H1 (cell line): ENCODE measurements around the gene CES3. TPM values are rescaled to one million over a fixed set of nuclear protein-coding genes. Genes with fewer than 3 reads are reported as not detected.
A peak's percentile ranks its signal among the peaks of the same experiment; 100 is the strongest.

Source experiments
- CTCF ChIA-PET: fragments of 300-600 bp; sonication (Branson Sonifier 250); formaldehyde crosslinking; loops from one replicate; lab custom pipeline; 2021; ENCODE audit not compliant: partially characterized antibody; lab: Charles Lee
- POLR2A ChIA-PET: fragments of 300-600 bp; sonication (Branson Sonifier 250); formaldehyde crosslinking; loops from one replicate; lab custom pipeline; 2021; ENCODE audit warnings: inconsistent platforms; ENCODE audit not compliant: partially characterized antibody; lab: Charles Lee
- DNase-seq, 2 experiments: peaks; one replicate each; pipeline versions ENCODE4 v3.0.0 to v3.0.0-alpha.2; 2010 to 2022; ENCODE audit warnings: low spot score in 2 of 2, low read depth in 1 of 2, mixed read lengths in 1 of 2
- FAIRE-seq: peaks from 2 replicates; lab custom pipeline; 2011; peaks lifted over from hg19 to GRCh38; lab: Jason Lieb, UNC
- H2AFZ ChIP-seq: 2 replicates; pipeline ENCODE4 v1.8.1; 2012; ENCODE audit warnings: low read length, inconsistent platforms
- H2AK5ac ChIP-seq: 2 replicates; pipeline ENCODE4 v1.6.1; 2013; ENCODE audit warnings: low read depth, low read length
- H2BK120ac ChIP-seq: replicated peaks from 2 replicates; pipeline ENCODE3; 2013; ENCODE audit warnings: low read depth, low read length, inconsistent platforms
- H2BK12ac ChIP-seq: 2 replicates; pipeline ENCODE4 v1.6.1; 2013; ENCODE audit warnings: low read depth, low read length
- H2BK15ac ChIP-seq: 2 replicates; pipeline ENCODE4 v1.6.1; 2013; ENCODE audit warnings: low read length
- H2BK20ac ChIP-seq: 2 replicates; pipeline ENCODE4 v1.6.1; 2013; ENCODE audit warnings: low read length
- H2BK5ac ChIP-seq: 2 replicates; pipeline ENCODE4 v1.6.1; 2013; ENCODE audit warnings: low read depth, low read length
- H3K14ac ChIP-seq: 2 replicates; pipeline ENCODE4 v1.6.1; 2013; ENCODE audit warnings: inconsistent platforms; ENCODE audit not compliant: insufficient read length
- H3K18ac ChIP-seq: 2 replicates; pipeline ENCODE4 v1.6.1; 2013; ENCODE audit warnings: low read length; ENCODE audit errors: extremely low read depth
- H3K23ac ChIP-seq: 2 replicates; pipeline ENCODE4 v1.6.1; 2013; ENCODE audit warnings: inconsistent platforms; ENCODE audit not compliant: insufficient read length
- H3K23me2 ChIP-seq: 2 replicates; pipeline ENCODE4 v1.6.1; 2013; ENCODE audit warnings: low read depth, low read length
- H3K27ac ChIP-seq: 2 replicates; pipeline ENCODE4 v1.6.1; 2011; ENCODE audit warnings: low read depth, low read length, inconsistent platforms
- H3K27me3 ChIP-seq, 4 experiments: replicated peaks in 1 of 4; 1 replicate in 1 of 4; 2 replicates in 3 of 4; pipeline versions ENCODE4 v1.6.1 to v1.8.1; 2011 to 2013; ENCODE audit warnings: low read length in 3 of 4, mild to moderate bottlenecking in 3 of 4, inconsistent platforms in 2 of 4, mixed read lengths in 2 of 4, moderate library complexity in 1 of 4; ENCODE audit not compliant: control insufficient read depth in 3 of 4, insufficient read depth in 3 of 4; ENCODE audit errors: extremely low read depth in 1 of 4
- H3K36me3 ChIP-seq, 4 experiments: 2 replicates each; pipeline versions ENCODE4 v1.6.1 to v1.8.1; 2011 to 2013; ENCODE audit warnings: mild to moderate bottlenecking in 4 of 4, low read length in 3 of 4, moderate library complexity in 2 of 4, control low read depth in 1 of 4, inconsistent platforms in 1 of 4; ENCODE audit not compliant: insufficient read depth in 4 of 4, control insufficient read depth in 2 of 4
- H3K4ac ChIP-seq: replicated peaks from 2 replicates; pipeline ENCODE3; 2013; ENCODE audit warnings: low read length, low read depth, mixed read lengths, inconsistent platforms; ENCODE audit not compliant: insufficient read length
- H3K4me1 ChIP-seq, 4 experiments: replicated peaks in 1 of 4; 1 replicate in 1 of 4; 2 replicates in 3 of 4; pipeline versions ENCODE4 v1.6.1 to v1.8.1; 2011 to 2013; ENCODE audit warnings: low read length in 3 of 4, inconsistent platforms in 2 of 4, mixed read lengths in 1 of 4; ENCODE audit not compliant: insufficient read depth in 4 of 4, control insufficient read depth in 3 of 4
- H3K4me2 ChIP-seq, 2 experiments: 2 replicates each; pipeline versions ENCODE4 v1.6.1 to v1.8.1; 2011 to 2013; ENCODE audit warnings: low read depth in 2 of 2, low read length in 2 of 2, control low read depth in 1 of 2, inconsistent platforms in 1 of 2, mild to moderate bottlenecking in 1 of 2; ENCODE audit not compliant: insufficient read depth in 1 of 2
- H3K4me3 ChIP-seq, 4 experiments: fragments of 200-600, 300-600 bp in 1 of 4; sonication (generic), shearing (Covaris generic), sonication (Bioruptor Twin) in 1 of 4; 2 replicates each; pipeline versions ENCODE4 v1.5.1 to v1.8.1; 2011 to 2016; ENCODE audit warnings: low read length in 4 of 4, low read depth in 3 of 4, control low read depth in 2 of 4, inconsistent platforms in 2 of 4, mild to moderate bottlenecking in 2 of 4, mixed read lengths in 1 of 4, moderate library complexity in 1 of 4; ENCODE audit not compliant: insufficient read depth in 2 of 4; ENCODE audit errors: extremely low read depth in 1 of 4
- H3K56ac ChIP-seq: replicated peaks from 2 replicates; pipeline ENCODE3; 2013; ENCODE audit warnings: low read depth, mild to moderate bottlenecking, mixed read lengths, low read length, inconsistent platforms; ENCODE audit not compliant: insufficient read length
- H3K79me1 ChIP-seq: 2 replicates; pipeline ENCODE4 v1.6.1; 2013; ENCODE audit warnings: low read depth, low read length, control low read depth
- H3K79me2 ChIP-seq, 2 experiments: 2 replicates each; pipeline versions ENCODE4 v1.6.1 to v1.8.1; 2012 to 2013; ENCODE audit warnings: low read length in 2 of 2, mild to moderate bottlenecking in 2 of 2, inconsistent platforms in 1 of 2; ENCODE audit not compliant: insufficient read depth in 2 of 2, control insufficient read depth in 1 of 2
- H3K9ac ChIP-seq, 4 experiments: replicated peaks in 1 of 4; 1 replicate in 1 of 4; 2 replicates in 3 of 4; pipeline versions ENCODE4 v1.6.1 to v1.8.1; 2011 to 2013; ENCODE audit warnings: low read depth in 3 of 4, low read length in 3 of 4, control low read depth in 2 of 4, mild to moderate bottlenecking in 2 of 4, moderate library complexity in 2 of 4, inconsistent platforms in 1 of 4; ENCODE audit errors: extremely low read depth in 1 of 4
- H3K9me3 ChIP-seq, 2 experiments: 2 replicates each; pipeline versions ENCODE4 v1.6.1 to v1.8.1; 2012 to 2013; ENCODE audit warnings: mild to moderate bottlenecking in 2 of 2, moderate library complexity in 2 of 2, control low read depth in 1 of 2, inconsistent platforms in 1 of 2, low read depth in 1 of 2, low read length in 1 of 2, mixed read lengths in 1 of 2; ENCODE audit not compliant: insufficient read depth in 2 of 2
- H4K20me1 ChIP-seq, 2 experiments: replicated peaks in 1 of 2; 2 replicates each; pipeline versions ENCODE3 to v1.8.1; 2011 to 2013; ENCODE audit warnings: inconsistent platforms in 2 of 2, low read length in 2 of 2, mild to moderate bottlenecking in 1 of 2; ENCODE audit not compliant: insufficient read depth in 2 of 2, control insufficient read depth in 1 of 2
- H4K5ac ChIP-seq: 2 replicates; pipeline ENCODE4 v1.6.1; 2013; ENCODE audit warnings: low read length, low read depth, mixed read lengths, inconsistent platforms; ENCODE audit not compliant: insufficient read length
- H4K8ac ChIP-seq: 2 replicates; pipeline ENCODE4 v1.8.0; 2013; ENCODE audit warnings: mild to moderate bottlenecking, moderate library complexity, low read length, inconsistent platforms; ENCODE audit not compliant: insufficient read depth; ENCODE audit errors: extremely low read depth
- H4K91ac ChIP-seq: replicated peaks from 2 replicates; pipeline ENCODE3; 2013; ENCODE audit warnings: low read length, mixed read lengths, inconsistent platforms; ENCODE audit not compliant: insufficient read length
- ASH2L ChIP-seq: fragments of 200-600, 300-600 bp; sonication (generic); IDR thresholded peaks from one replicate; pipeline ENCODE4 v1.7.1; 2017; ENCODE audit warnings: low read length
- BCL11A ChIP-seq, 2 experiments: IDR thresholded peaks; one replicate each; pipeline ENCODE4 v1.6.1; 2011; ENCODE audit warnings: low read depth in 2 of 2, low read length in 2 of 2, mild to moderate bottlenecking in 2 of 2
- EP300 ChIP-seq, 2 experiments: IDR thresholded peaks; 1 replicate in 1 of 2; 2 replicates in 1 of 2; pipeline ENCODE4 v1.6.1; 2011 to 2012; ENCODE audit warnings: low read depth in 2 of 2, low read length in 2 of 2, mild to moderate bottlenecking in 2 of 2, borderline replicate concordance in 1 of 2, inconsistent platforms in 1 of 2, moderate library complexity in 1 of 2
- EZH2 ChIP-seq: fragments of 200-600 bp; sonication (generic); IDR thresholded peaks from 2 replicates; pipeline ENCODE4 v1.7.1; 2012; ENCODE audit warnings: low read depth, mild to moderate bottlenecking, moderate library complexity, low read length, inconsistent platforms; ENCODE audit not compliant: severe bottlenecking
- GTF2F1 ChIP-seq: IDR thresholded peaks from 2 replicates; pipeline ENCODE4 v1.6.1; 2012; ENCODE audit warnings: low read depth, low read length, improper control_type of control experiment, borderline replicate concordance
- SIRT6 ChIP-seq: IDR thresholded peaks from one replicate; pipeline ENCODE4 v1.7.1; 2012; ENCODE audit warnings: low read length, inconsistent platforms
- WGBS, 2 experiments: shearing (Covaris generic) in 1 of 2; methylation state at CpG; one replicate each; pipeline versions ENCODE4 v1.1.6 to v1.1.7; 2013 to 2015; ENCODE audit warnings: low lambda C conversion rate in 2 of 2, mixed read lengths in 2 of 2, inconsistent platforms in 1 of 2, low coverage in 1 of 2, missing lambda C conversion rate in 1 of 2; ENCODE audit not compliant: insufficient replicate concordance in 2 of 2, insufficient coverage in 1 of 2, insufficient read length in 1 of 2; ENCODE audit errors: extremely low coverage in 1 of 2, missing lambda C conversion rate in 1 of 2; 5-methylcytosine and 5-hydroxymethylcytosine counted together
- polyA plus RNA-seq, 7 experiments: library from polyadenylated mRNA; depleted of rRNA in 3 of 7; stranded (reverse) in 5 of 7; unstranded in 2 of 7; fragments of >200 nt in 5 of 7; fragments of 200-250 nt in 2 of 7; gene quantifications; 1 replicate in 5 of 7; 2 replicates in 1 of 7; 4 replicates in 1 of 7; pipeline versions ENCODE4 v1.2.1 to v1.2.3, GENCODE V29; 2011 to 2013; ENCODE audit warnings: missing spikeins in 2 of 7, mixed read lengths in 2 of 7
- total RNA-seq: library from RNA; stranded (reverse); fragmentation: NEBNext Ultra II Directional; extraction: Animal tissue kit (Norgen Biotek cat#: 25700); gene quantifications from 2 replicates; pipeline ENCODE4 v1.2.1, GENCODE V29; 2021
- TF ChIP-seq, protein P1 (sequence below): IDR thresholded peaks from 2 replicates; pipeline ENCODE4 v1.6.1; 2011; ENCODE audit warnings: low read depth, mild to moderate bottlenecking, low read length; ENCODE audit not compliant: insufficient read depth
- TF ChIP-seq, protein P2 (sequence below): IDR thresholded peaks from 2 replicates; pipeline ENCODE4 v1.6.1; 2011; ENCODE audit warnings: low read length, improper control_type of control experiment
- TF ChIP-seq, protein P3 (sequence below): IDR thresholded peaks from 2 replicates; pipeline ENCODE4 v1.6.1; 2012; ENCODE audit warnings: inconsistent platforms

CES3 gene
- total and polyA plus RNA-seq, 2 of the 8 experiments (the other 6 are each of a cell fraction or from before 2014, with no cell fraction given) = 1.6 to 2.2 TPM

DNA sequence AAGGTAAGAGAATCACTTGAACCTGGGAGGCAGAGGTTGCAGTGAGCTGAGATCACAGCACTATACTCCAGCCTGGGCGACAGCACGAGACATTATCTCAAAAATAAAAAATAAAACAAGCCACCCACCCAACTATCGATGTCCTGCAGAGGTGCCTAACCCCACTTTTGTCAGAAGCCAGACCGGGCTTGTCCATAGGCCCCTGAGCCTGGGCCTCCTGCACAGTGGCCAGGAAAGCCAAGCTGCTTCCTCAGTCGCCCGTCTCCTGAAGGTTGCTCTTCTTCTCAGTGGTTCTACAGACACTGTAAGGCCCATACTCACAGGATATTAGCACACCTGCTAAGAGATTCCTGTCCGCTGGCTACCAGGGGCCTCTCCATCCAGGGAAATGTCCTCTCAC is 14.5 kb upstream of the CES3 start:
- H4K91ac ChIP-seq = no peak overlapping the region
- peaks cover 2% of the 10 kb centered on the region; the same call in 1 of the 2 replicates for H3K23me2 ChIP-seq
- POLR2A ChIA-PET = no interaction called here
- H2AFZ ChIP-seq = no peak overlapping the region
- H3K4me2 ChIP-seq = no peak overlapping the region
- H4K8ac ChIP-seq = no peak overlapping the region
- CTCF ChIA-PET = interaction anchor here (0.7 to 4.7 kb wide), 10 partner anchors 12 to 55 kb away, joined by 3 to 18 read pairs (median 4); partner anchors contain the start of gene CDH16
- DNase-seq (no peak), FAIRE-seq (no peak)
- peaks cover 4 to 14% (median 9%) of the 10 kb centered on the region in 4 experiments; a peak in 6 of 8 replicates for H3K36me3 ChIP-seq
- no peak overlapping the region for H3K27ac ChIP-seq
- no peak overlapping the region for H3K4ac ChIP-seq
- H4K20me1 ChIP-seq = peaks cover 0 to 3% of the 10 kb centered on the region in 2 experiments
- no peaks in the 10 kb centered on the region for H3K79me1 ChIP-seq
- H3K56ac ChIP-seq = no peak overlapping the region
- H3K18ac ChIP-seq = no peak overlapping the region
- H2BK20ac ChIP-seq = no peak overlapping the region
- no peak overlapping the region for H3K9ac ChIP-seq
- no peak overlapping the region for H2BK15ac ChIP-seq
- H3K14ac ChIP-seq = no peak overlapping the region
- no peaks in the 10 kb centered on the region for H3K79me2 ChIP-seq
- 87% methylated on average over 7 of the region's 7 CpGs; no CpG with 5 or more reads in 1 of the 2 experiments for WGBS, 2 experiments
- peak overlapping the region; percentile 53; the same call in 1 of the 2 replicates for H2AK5ac ChIP-seq
- H2BK5ac ChIP-seq = no peak overlapping the region
- H3K27me3 ChIP-seq = peaks cover 10 to 34% (median 32%) of the 10 kb centered on the region in 4 experiments
- no peak overlapping the region for H3K4me3 ChIP-seq
- H3K9me3 ChIP-seq = no peaks in the 10 kb centered on the region
- H3K23ac ChIP-seq = no peak overlapping the region
- no peak overlapping the region for H2BK12ac ChIP-seq
- H3K4me1 ChIP-seq = peaks cover 0 to 5% (median 1%) of the 10 kb centered on the region in 4 experiments; a peak in 2 of 7 replicates
- TF ChIP-seq GTF2F1 (no peak), EP300 (IDR thresholded peaks at IDR 0.05; ENCODE audit: borderline replicate concordance in 1 of 2, low read depth in 2 of 2, low read length in 2 of 2) (no peak), ASH2L (no peak), BCL11A (IDR thresholded peaks at IDR 0.05; ENCODE audit: low read depth in 2 of 2, low read length in 2 of 2) (no peak), SIRT6 (no peak), EZH2 (no peak)
- TF ChIP-seq, protein P1, sequence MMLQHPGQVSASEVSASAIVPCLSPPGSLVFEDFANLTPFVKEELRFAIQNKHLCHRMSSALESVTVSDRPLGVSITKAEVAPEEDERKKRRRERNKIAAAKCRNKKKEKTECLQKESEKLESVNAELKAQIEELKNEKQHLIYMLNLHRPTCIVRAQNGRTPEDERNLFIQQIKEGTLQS = no peak
- TF ChIP-seq, protein P2, sequence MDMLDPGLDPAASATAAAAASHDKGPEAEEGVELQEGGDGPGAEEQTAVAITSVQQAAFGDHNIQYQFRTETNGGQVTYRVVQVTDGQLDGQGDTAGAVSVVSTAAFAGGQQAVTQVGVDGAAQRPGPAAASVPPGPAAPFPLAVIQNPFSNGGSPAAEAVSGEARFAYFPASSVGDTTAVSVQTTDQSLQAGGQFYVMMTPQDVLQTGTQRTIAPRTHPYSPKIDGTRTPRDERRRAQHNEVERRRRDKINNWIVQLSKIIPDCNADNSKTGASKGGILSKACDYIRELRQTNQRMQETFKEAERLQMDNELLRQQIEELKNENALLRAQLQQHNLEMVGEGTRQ = no peak
- TF ChIP-seq, protein P3, sequence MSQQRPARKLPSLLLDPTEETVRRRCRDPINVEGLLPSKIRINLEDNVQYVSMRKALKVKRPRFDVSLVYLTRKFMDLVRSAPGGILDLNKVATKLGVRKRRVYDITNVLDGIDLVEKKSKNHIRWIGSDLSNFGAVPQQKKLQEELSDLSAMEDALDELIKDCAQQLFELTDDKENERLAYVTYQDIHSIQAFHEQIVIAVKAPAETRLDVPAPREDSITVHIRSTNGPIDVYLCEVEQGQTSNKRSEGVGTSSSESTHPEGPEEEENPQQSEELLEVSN = no peak
- H4K5ac ChIP-seq = no peak overlapping the region
- no peak overlapping the region for H2BK120ac ChIP-seq
